AG04450 (cell line): ENCODE results near the gene EMD. TPM values are rescaled to one million over a fixed set of nuclear protein-coding genes. Genes with fewer than 3 reads are reported as not detected.

ENCODE experiments used
- CTCF ChIA-PET: fragments of 300-600, 350-600 bp; formaldehyde crosslinking; extraction: SDS; loops from one replicate; lab custom pipeline; 2022; ENCODE audit warnings: antibody characterized with exemption, inconsistent platforms; lab: Charles Lee
- POLR2A ChIA-PET: fragments of 350-600 bp; formaldehyde crosslinking; extraction: SDS; loops from one replicate; lab custom pipeline; 2021; ENCODE audit warnings: antibody characterized with exemption, inconsistent platforms; lab: Yijun Ruan, JAX
- DNase-seq: peaks from one replicate; pipeline ENCODE4 v3.0.0-alpha.2; 2011; ENCODE audit warnings: low read depth, low spot score
- H3K27ac ChIP-seq: one replicate; pipeline ENCODE4 v1.5.1; 2012; ENCODE audit warnings: low read depth, low read length, control low read depth
- H3K27me3 ChIP-seq: one replicate; pipeline ENCODE4 v1.6.0; 2012; ENCODE audit warnings: low read length; ENCODE audit not compliant: control insufficient read depth, insufficient read depth
- H3K4me3 ChIP-seq: 2 replicates; pipeline ENCODE4 v1.5.1; 2011; ENCODE audit warnings: mild to moderate bottlenecking, low read depth, low read length, control low read depth
- H3K9me3 ChIP-seq: 2 replicates; pipeline ENCODE4 v1.5.1; 2012; ENCODE audit warnings: low read length; ENCODE audit not compliant: control insufficient read depth, insufficient read depth
- polyA plus RNA-seq: library from polyadenylated mRNA; depleted of rRNA; stranded (reverse); fragments of >200 nt; gene quantifications from 2 replicates; pipeline ENCODE4 v1.2.3, GENCODE V29; 2011
- TF ChIP-seq, protein P1 (sequence below): IDR thresholded peaks from 2 replicates; pipeline ENCODE4 v1.5.1; 2011; ENCODE audit warnings: low read depth, low read length, control low read depth, inconsistent platforms

The EMD gene
- polyA plus RNA-seq, 1 experiment, result 30.2 TPM

DNA sequence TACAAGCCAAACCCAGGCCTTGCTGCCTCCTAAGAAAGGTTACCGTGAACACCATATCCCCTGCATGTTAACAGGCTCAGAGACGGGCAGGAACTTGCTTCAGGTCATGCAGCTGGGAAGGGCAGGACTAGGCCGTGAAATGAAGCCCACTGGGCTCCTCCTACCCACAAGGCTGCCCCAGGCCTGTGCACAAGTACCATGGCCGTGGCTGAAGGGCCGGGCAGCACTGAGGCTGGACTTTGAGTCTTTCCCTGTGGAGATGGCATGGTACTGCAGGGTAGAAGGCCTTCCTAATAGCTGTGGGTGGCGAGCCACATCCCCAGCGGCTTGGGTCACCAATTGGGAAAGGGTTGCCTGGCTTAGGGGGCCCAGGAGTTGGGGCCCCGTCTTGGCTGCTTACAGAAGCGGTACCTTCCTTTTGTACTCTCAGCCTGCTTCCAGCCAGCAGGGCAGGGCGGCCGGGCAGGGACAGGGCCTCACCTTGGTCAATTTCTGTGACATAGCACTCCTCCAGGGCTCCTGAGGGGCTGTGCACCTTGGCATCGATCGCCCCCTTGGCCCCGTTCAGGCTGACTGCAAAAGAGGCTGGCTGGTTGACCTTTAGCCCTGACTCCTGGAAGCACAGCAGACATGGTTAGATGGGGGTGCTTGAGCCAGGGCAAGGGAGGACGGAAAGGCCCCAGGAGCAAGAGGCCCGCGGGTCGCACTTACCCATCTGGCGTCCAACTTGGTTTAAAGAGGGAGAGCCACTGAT lies 28.5 kb upstream of the EMD start:
- ChIA-PET POLR2A (no interaction called here), CTCF (no interaction called here)
- TF ChIP-seq, protein P1, sequence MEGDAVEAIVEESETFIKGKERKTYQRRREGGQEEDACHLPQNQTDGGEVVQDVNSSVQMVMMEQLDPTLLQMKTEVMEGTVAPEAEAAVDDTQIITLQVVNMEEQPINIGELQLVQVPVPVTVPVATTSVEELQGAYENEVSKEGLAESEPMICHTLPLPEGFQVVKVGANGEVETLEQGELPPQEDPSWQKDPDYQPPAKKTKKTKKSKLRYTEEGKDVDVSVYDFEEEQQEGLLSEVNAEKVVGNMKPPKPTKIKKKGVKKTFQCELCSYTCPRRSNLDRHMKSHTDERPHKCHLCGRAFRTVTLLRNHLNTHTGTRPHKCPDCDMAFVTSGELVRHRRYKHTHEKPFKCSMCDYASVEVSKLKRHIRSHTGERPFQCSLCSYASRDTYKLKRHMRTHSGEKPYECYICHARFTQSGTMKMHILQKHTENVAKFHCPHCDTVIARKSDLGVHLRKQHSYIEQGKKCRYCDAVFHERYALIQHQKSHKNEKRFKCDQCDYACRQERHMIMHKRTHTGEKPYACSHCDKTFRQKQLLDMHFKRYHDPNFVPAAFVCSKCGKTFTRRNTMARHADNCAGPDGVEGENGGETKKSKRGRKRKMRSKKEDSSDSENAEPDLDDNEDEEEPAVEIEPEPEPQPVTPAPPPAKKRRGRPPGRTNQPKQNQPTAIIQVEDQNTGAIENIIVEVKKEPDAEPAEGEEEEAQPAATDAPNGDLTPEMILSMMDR, result no peak
- no peak overlapping the region for H3K4me3 ChIP-seq
- H3K27ac ChIP-seq, result no peak overlapping the region
- no peak for DNase-seq
- H3K9me3 ChIP-seq, result no peaks in the 10 kb centered on the region
- no peaks in the 10 kb centered on the region for H3K27me3 ChIP-seq

DNA sequence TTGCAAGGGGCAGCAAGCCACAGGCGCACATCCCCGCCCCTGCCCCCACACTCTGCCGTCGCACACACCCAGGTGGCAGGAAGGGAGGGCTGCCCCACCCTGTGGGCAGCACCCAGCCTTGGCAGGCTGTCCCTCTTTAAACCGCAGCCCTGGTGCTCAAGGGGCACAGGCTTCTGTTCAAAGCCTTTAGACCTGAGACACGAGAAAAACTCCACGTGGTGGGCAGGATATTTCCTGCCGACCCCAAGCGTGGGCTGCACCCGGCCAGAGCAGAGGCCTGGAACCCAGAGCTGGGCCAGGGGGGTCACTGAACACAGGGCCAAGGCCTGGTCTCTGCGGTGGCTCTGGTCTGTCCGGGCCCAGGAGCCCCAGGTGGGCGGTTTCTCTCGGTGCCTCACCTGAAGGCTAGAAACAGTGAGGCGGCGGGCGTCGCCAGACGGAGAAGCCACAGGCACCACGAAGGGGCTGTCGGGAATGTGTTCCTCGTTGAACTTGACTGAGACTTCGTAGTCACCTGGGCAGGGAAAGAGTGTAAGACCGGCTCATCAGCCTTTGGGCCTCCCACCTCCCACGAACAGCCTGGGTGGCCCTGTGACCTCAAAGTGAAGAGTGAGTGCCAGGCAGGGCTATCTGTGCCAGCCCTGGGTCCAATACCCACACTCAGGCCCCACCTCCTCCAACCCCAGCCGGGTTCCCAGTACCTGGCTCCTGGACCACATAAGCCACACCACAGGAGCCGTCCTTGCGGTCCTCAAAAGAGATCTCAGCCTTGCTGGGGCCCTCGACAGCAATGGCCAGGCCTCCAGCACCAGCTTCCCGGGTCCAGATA lies 27.7 kb upstream of the EMD start:
- Histone ChIP-seq H3K27ac (peak overlapping the region; percentile 21), H3K4me3 (no peak overlapping the region), H3K27me3 (no peaks in the 10 kb centered on the region), H3K9me3 (no peaks in the 10 kb centered on the region)
- ChIA-PET POLR2A (interaction anchor here (0.7 kb wide), 1 partner anchor 10 kb away, joined by 3 read pairs; no protein-coding TSS in a partner anchor), CTCF (no interaction called here)
- no peak for DNase-seq
- TF ChIP-seq, protein P1, result no peak

DNA sequence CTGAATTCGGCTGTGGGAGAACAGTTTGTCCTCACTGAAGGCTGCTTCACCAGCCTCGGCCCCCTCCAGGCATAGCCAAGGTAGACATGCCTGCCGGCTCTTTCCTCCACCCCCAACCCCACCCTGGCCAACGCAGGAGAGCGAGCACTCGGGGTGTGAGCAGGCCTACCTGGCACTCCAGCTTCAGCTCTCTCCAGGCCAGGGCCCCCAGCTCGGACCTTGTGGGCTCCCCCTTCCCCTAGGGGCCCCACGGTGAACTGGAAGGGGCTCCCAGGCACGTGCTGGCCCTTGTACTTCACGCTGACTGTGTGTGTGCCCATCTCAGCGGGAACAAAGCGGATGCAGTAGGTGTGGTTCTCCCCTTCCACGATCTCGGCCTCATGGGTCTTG lies 27.1 kb upstream of the EMD start:
- Histone ChIP-seq H3K4me3 (no peak overlapping the region), H3K27ac (peak overlapping the region; percentile 52), H3K27me3 (no peaks in the 10 kb centered on the region), H3K9me3 (no peaks in the 10 kb centered on the region)
- ChIA-PET CTCF (no interaction called here), POLR2A (interaction anchor here (0.7 kb wide), 1 partner anchor 10 kb away, joined by 3 read pairs; no protein-coding TSS in a partner anchor)
- DNase-seq, result no peak
- TF ChIP-seq, protein P1, result no peak

DNA sequence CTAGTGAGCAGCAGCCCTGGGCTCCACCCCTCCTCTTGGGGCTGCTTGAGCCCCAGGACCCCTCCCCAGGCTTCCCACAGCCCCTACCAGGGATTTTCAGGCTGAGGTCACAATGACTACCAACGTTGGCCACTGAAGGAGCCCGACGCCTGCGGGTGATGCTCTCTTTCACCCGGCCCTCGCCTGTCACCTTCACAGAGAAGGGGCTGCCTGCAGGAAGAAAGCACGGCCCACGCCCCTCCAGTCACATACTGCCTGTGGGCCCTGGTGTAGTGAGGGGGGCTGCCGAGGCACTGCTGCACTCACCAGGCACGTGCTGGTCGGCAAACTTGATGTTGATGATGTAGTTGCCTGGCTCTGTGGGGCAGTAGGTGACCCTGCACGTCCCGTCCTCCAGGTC lies 26.6 kb upstream of the EMD start:
- Histone ChIP-seq H3K9me3 (no peaks in the 10 kb centered on the region), H3K4me3 (no peak overlapping the region), H3K27ac (peak overlapping the region; percentile 31), H3K27me3 (no peaks in the 10 kb centered on the region)
- no peak for DNase-seq
- ChIA-PET POLR2A (no interaction called here), CTCF (no interaction called here)
- TF ChIP-seq, protein P1, result no peak
